Heart left ventricle (tissue), 13 donors: ENCODE data around the gene AKR7A2.

Experiments
- CTCF ChIP-seq, 12 donors: fragments of 200-600 bp; sonication (generic) in 4 of 12; IDR thresholded peaks; one replicate each; pipeline versions ENCODE4 v1.5.0 to v1.8.0; 2018 to 2022; ENCODE audit warnings: antibody characterized with exemption in 12 of 12, mild to moderate bottlenecking in 5 of 12
- POLR2A ChIP-seq, 2 donors: fragments of 450-650 bp; IDR thresholded peaks; one replicate each; pipeline ENCODE4 v1.6.1; 2017; ENCODE audit warnings: antibody characterized with exemption in 2 of 2, mild to moderate bottlenecking in 2 of 2, moderate library complexity in 2 of 2
- donor health status: ischemic (EF 13 %, LVEDD 7.1; RV severe dilation, severe dysfunction).
- donor health status: DM: no; HTN: yes; CAD: no.
- donor health status: DM: no; HTN: no; CAD: no.
- donor health status: ischemic (EF 25% LVEDD 6.9; RV normal size, moderate dysfunction).
- donor health status: ischemic (EF 25% LVEDD 5.7; RV mildly dilated, moderate dysfunction).
- donor health status: ischemic (EF 35%, LVEDD 5.7; RV mildly dilated, moderate dysfunction).
- donor health status: nonischemic (EF 11% LVEDD 7.7; RV severe dilation, severe dysfunction).
- donor health status: DM: yes; HTN: yes; CAD: no.
- donor health status: PGD.
- donor health status: ischemic (EF 29% LVEDD 5.4; RV normal size, mild dysfunction).
- donor health status: nonischemic (EF 23%, LVEDD 6.1; RV moderate dilation, normal function).

GRCh38 chr1:19321071-19321470, 9.1 kb upstream of the AKR7A2 start:
- TF ChIP-seq CTCF (IDR thresholded peaks at IDR 0.05): no peak
- TF ChIP-seq POLR2A (IDR thresholded peaks at IDR 0.05): no peak
